Measurements from ENCODE around the gene FSD1L.

FSD1L gene

GRCh38 chr9:105435453-105435852, 12.4 kb upstream of the FSD1L start:
- no peak overlapping the region for H3K4me3 ChIP-seq (ENCODE audit: low read depth, low read length)
- TF ChIP-seq CTCF (IDR thresholded peaks at IDR 0.05; ENCODE audit: insufficient read depth, low read depth, low read length, missing control alignments), result no peak
- no peak for DNase-seq (ENCODE audit: low read depth)

DNA sequence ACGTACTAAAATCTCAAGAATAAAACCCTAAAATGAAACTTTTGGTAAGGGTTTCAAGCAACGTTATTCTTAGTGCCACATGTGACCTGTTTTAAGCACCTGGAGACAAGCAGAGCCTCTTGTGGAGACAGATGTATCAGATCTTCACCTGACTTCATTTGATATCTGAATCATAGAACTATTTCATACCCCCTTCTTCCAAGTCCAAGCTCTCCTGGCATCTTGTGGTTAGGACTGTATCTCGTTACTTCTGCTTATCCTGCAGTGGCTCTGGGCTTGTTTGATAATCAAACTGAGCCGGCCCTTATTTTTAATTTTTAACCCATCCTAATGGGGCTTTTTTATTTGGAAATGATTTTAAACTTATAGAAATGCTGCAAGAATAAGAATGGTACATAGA, 11.1 kb upstream of the FSD1L start:
- no peak overlapping the region for H3K4me3 ChIP-seq (ENCODE audit: low read depth, low read length)
- no peak for DNase-seq (ENCODE audit: low read depth)
- no peak for TF ChIP-seq CTCF (IDR thresholded peaks at IDR 0.05; ENCODE audit: insufficient read depth, low read depth, low read length, missing control alignments)

GRCh38 chr9:105437704-105438103, 10.1 kb upstream of the FSD1L start:
- TF ChIP-seq CTCF (IDR thresholded peaks at IDR 0.05; ENCODE audit: insufficient read depth, low read depth, low read length, missing control alignments), result no peak
- no peak for DNase-seq (ENCODE audit: low read depth)
- H3K4me3 ChIP-seq (ENCODE audit: low read depth, low read length), result no peak overlapping the region

DNA sequence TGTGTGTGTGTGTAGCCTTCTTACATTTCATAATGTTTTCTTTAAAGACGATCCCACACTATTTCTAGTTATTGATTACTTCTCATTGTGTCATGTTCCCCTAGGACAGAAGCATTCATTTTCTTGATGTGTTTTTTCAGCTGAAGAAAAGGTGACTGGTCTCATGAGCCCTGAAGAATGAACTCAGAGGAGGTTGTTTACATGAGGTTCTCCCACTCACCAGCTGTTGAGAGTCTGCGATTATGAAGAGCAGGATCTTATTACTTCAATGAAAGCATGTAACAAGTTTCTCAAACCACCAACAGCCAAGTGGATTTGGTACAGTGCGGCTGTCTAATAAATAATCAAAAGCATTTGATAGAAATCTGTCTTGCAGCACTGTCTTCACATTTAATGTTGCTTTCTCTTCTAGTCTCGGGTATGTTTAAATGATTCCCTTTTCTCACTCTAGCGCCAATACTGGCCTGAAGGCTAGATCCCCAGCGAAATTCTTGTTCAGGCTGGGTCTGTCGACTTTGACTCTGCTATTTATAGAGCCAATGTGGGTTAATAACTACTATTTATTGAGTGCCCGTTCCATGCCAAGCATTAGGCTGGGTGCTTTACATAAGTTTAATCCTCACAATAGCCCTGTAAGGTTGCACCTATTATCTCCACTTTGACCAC, 9.6 kb upstream of the FSD1L start:
- H3K4me3 ChIP-seq (ENCODE audit: low read depth, low read length), result no peak overlapping the region
- DNase-seq (ENCODE audit: low read depth), result no peak

GRCh38 chr9:105439428-105439827, 8.4 kb upstream of the FSD1L start:
- TF ChIP-seq CTCF (IDR thresholded peaks at IDR 0.05; ENCODE audit: insufficient read depth, low read depth, low read length, missing control alignments), result no peak
- no peak overlapping the region for H3K4me3 ChIP-seq (ENCODE audit: low read depth, low read length)
- no peak for DNase-seq (ENCODE audit: low read depth)

More for the DNA sequence above, 9.6 kb upstream of the FSD1L start:
- no peak for TF ChIP-seq CTCF (IDR thresholded peaks at IDR 0.05; ENCODE audit: insufficient read depth, low read depth, low read length, missing control alignments)

GRCh38 chr9:105441616-105442160, 6.1 kb upstream of the FSD1L start:
- no peak overlapping the region for H3K4me3 ChIP-seq (ENCODE audit: low read depth, low read length)
- DNase-seq (ENCODE audit: low read depth), result no peak
- no peak for TF ChIP-seq CTCF (IDR thresholded peaks at IDR 0.05; ENCODE audit: insufficient read depth, low read depth, low read length, missing control alignments)

DNA sequence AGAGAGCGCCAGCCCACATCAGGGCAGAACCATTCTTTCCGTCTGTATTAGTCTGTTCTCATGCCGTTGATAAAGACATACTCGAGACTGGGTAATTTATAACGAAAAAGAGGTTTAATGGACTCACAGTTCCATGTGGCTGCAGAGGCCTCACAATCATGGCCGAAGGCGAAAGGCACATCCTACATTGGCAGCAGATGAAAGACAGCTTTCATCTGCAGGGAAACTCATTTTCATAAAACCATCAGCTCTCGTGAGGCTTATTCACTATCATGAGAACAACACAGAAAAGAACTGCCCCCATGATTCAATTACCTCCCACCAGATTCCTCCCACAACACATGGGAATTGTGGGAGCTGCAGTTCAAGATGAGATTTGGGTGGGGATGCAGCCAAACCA, 4.7 kb upstream of the FSD1L start:
- DNase-seq (ENCODE audit: low read depth), result no peak
- H3K4me3 ChIP-seq (ENCODE audit: low read depth, low read length), result no peak overlapping the region
- TF ChIP-seq CTCF (IDR thresholded peaks at IDR 0.05; ENCODE audit: insufficient read depth, low read depth, low read length, missing control alignments), result no peak

All from GM12865 (cell line).